Esophagus mucosa (tissue), 1 donor: ENCODE data around the gene PRIM2. TPM values are rescaled to one million over a fixed set of nuclear protein-coding genes. Genes with fewer than 3 reads are reported as not detected.
"Not testable (repeated sequence)": the region's sequence is repeated elsewhere in the genome, so short reads cannot be mapped to it uniquely, and the experiment has no call there.

Experiments used
- ATAC-seq: fragments of 200-7000 bp; cut with Tn5 transposase; one replicate; pipeline ENCODE4 v1.9.1; 2020
- total RNA-seq: library from RNA; stranded (reverse); gene quantifications from one replicate; pipeline ENCODE4 v1.2.4, GENCODE V29; 2023
- donor health status: DM: yes; HTN: yes; CAD: no.

The PRIM2 gene
- total RNA-seq, 1 donor from 2014 or later = 6.1 TPM

GRCh38 chr6:57445790-57446468, 128.5 kb downstream of the PRIM2 start:
- not testable (repeated sequence) for ATAC-seq

DNA sequence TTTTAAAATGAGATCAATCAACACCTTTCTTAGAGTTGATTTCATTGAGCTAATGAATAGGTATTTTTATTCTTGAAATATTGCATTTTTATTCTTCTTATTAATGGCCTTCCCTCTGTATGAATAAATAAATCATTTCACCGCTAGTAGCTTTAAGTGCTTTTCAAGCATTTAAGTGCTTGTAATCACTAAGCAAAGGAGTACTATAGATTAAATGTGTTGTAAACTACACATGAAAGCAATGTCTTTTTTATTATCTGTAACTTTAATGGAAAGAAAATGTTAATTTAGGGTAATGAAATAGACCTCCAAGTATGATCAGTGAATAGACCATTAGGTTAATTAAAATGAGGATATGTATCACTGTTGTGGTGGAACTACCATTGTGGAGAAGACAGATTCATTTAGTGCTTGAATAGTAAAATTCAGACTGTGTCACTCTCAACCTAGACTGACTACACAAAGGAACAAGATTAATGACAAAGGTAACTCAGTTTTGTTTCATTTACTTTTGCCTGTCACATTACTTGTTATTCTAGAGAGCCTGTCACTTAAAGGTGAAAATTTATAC, 132.2 kb downstream of the PRIM2 start:
- not testable (repeated sequence) for ATAC-seq

- ATAC-seq = not testable (repeated sequence)
Observed at GRCh38 chr6:57459781-57460180, 142.4 kb downstream of the PRIM2 start.

DNA sequence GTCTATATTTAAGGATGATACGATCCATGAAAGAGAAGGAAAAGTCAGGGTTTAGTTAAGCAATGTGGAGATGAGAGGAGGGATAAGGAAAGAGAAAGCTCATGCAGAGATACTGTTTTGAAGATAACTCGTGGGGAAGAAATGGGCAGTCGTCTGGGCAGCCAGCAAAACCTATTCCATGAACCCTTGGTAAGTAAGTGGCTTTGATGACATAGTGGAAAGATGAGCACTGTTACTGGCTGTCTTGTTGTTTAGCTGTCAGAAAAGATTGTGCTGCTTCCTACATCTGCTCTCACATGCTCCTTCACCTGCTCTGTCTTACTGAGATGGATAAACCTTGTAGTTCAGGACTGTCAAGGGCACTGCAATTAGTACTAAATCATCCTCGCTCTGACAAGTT, 143.6 kb downstream of the PRIM2 start:
- ATAC-seq = not testable (repeated sequence)

DNA sequence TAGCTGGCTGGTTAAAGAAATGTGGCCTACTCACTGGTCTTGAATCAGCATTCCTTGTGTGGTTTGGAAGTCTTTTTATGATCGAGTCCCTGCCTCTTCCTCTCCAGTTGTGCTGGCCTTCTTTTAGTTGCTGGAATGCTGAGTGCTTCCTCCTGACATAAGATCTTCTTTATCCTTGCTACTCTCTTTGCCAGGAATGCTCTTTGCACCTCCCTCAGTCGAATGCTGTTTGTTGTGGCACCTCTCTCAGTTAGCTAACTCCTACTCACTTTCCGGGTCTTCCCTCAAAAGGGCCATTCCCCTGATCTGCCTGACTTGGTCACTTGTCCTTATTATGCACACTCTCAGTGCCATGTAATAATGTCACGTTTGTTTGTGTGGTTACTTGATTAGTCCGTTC, 146.4 kb downstream of the PRIM2 start:
- not testable (repeated sequence) for ATAC-seq

GRCh38 chr6:57465968-57466367, 148.5 kb downstream of the PRIM2 start:
- ATAC-seq = not testable (repeated sequence)

- ATAC-seq = no peak
Observed at GRCh38 chr6:57469072-57469471, 151.6 kb downstream of the PRIM2 start.

DNA sequence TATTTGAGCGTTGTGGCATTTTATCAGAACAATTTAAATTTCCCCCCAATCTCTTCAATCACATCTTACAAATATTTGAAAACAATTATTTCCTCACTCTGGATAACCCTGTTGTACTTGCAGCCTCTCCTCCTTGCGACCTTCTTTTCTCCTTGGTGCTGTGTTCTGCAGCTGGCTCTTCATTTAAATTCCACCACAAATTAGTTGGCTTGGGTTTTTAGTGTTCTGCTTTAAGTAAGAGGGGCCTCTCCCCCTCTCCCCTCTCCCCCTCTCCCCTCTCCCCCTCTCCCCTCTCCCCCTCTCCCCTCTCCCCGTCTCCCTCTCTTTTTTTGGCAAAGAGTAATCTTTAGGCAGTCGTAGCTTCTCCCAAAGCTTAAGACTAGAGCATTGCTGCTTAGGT, 152.7 kb downstream of the PRIM2 start:
- not testable (repeated sequence) for ATAC-seq

DNA sequence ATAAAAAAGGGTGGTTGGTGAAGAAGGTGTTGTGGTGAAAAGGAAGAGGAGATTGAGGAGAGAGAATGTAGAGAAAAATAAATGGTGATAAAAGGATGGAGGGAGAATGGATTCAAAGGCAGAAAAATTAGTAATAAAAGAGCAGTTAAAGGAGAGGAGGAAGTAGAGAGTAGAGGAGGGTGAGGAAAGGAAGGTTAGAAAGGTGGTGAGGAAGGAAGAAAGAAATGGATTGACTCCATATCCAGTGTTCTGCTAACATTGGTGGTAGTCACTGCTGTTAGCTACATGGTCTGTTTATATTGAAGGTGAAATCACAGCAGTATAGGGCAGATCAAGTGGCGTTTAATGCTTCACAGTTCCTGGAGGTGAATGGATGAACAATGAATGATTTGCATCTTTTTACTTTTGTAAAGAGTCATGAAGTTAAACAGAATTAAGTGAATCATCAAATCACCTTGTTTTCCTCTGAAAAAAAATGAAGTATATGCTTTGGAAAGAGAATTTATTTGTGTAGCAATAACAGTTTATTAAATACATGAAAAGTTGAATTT, 154.0 kb downstream of the PRIM2 start:
- not testable (repeated sequence) for ATAC-seq

DNA sequence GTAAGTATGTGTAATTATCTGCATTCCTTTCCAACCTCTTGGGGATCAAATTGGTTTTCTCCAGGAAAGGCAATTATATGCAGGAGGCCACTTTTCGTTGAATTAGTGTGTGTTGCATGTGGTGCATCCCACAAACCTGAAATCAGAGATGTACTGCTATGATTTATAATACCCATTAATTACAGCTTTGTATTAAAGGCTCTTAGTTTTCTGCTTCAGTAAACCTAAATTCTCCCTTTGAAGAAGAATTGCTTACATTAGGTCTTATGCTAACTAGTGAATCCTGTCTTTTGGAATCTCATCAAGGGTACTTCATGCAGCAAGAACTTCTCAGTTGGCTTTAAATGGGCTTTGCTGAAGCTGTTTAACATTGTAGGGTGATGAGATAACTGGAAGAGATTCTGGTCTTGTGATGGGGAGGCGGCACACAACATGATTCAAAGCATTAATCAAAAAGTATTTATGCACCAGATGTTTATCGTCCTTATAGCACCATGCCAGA, 155.5 kb downstream of the PRIM2 start:
- ATAC-seq = not testable (repeated sequence)

- not testable (repeated sequence) for ATAC-seq
Observed at GRCh38 chr6:57474862-57475475, 157.5 kb downstream of the PRIM2 start.

GRCh38 chr6:57475656-57476055, 158.2 kb downstream of the PRIM2 start:
- not testable (repeated sequence) for ATAC-seq

DNA sequence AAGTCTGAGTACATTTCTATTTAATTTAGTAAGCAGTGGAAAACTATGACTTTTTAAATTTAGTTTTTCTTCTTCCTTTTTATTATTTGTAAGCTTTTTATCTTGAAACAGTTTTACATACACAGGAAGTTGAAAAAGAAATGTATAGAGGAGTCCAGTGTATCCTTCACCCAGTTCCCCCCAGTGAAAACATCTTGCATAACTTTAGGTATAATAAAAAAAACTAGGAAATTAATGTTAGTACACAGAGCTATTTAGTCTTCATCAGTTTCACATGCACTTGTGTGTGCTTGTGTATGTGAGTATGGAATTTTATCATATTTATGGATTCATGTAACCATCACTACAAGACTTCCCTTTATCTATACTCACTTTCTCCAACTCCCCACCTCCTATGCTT, 162.8 kb downstream of the PRIM2 start:
- not testable (repeated sequence) for ATAC-seq

- ATAC-seq = not testable (repeated sequence)
Observed at GRCh38 chr6:57481121-57481520, 163.7 kb downstream of the PRIM2 start.

DNA sequence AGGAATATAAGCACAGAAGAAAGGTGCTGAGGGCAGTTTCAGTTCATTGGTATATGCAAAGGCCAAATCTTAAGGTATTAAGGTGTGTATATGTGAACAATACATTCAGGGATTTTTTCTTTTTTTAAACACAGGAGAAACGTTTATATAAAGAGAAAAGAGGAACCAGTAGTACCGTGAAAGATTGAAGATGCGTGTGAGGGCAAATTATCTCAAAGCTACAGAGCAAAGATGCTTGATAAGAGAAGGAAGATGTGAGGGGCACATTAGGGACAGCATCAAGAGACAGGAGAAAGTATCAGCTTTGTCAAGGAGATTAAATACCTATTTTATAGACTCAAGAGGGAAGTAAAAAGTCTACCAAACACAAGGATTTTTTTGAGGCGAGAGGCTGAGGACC, 165.0 kb downstream of the PRIM2 start:
- ATAC-seq = not testable (repeated sequence)

GRCh38 chr6:57486494-57487081, 169.2 kb downstream of the PRIM2 start:
- ATAC-seq = not testable (repeated sequence)

DNA sequence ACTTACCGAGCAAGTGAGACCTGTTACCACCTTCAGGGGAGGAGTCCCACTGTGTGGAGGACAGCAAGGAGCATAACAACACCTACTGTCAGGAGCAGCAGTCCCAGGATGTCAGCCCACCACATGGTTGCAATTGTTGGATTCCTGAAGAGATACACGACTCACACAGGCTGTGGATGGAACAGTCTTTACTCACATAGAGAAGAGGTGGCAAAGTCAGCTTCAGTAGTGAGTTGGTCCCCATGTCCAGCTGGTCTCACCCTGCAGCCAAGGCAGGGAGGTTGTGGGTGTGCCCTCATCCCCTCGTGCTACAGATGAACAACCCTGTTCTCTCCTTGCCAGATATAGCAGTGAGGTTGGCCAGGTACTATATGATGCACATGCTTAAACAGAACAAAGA, 171.1 kb downstream of the PRIM2 start:
- ATAC-seq = not testable (repeated sequence)

GRCh38 chr6:57489887-57490286, 172.5 kb downstream of the PRIM2 start:
- not testable (repeated sequence) for ATAC-seq

GRCh38 chr6:57491795-57492194, 174.4 kb downstream of the PRIM2 start:
- not testable (repeated sequence) for ATAC-seq

GRCh38 chr6:57496251-57496650, 178.8 kb downstream of the PRIM2 start:
- not testable (repeated sequence) for ATAC-seq

DNA sequence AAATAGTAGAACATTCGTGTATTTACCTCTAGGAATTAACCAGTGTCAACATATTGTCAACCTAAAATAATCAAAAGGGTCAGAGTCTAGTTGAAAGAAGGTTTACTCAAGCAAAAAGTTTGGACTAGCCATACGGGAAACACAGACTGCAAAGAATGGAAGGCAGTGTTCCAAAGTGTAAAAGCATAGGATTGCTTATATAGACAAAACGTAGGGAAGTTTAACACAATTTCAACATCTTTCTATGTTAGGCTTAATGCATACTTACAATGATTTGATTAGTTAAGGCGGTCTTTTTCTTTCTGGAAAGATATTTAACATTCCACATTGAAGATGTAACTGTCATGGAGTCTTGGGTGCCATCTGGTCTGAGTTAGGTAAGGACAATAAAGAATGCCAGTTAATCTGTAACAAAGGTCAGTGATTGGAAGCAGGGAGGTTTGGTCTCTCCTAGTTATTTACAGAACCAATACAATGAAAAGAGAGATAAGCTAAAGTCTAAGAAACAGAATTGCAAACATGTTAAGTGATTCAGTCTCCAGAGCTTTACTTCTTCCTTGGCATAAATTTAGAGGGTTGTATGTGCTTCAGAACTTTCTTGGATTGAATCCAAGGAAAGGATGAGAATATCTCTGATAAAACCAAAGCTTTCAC, 183.1 kb downstream of the PRIM2 start:
- not testable (repeated sequence) for ATAC-seq

DNA sequence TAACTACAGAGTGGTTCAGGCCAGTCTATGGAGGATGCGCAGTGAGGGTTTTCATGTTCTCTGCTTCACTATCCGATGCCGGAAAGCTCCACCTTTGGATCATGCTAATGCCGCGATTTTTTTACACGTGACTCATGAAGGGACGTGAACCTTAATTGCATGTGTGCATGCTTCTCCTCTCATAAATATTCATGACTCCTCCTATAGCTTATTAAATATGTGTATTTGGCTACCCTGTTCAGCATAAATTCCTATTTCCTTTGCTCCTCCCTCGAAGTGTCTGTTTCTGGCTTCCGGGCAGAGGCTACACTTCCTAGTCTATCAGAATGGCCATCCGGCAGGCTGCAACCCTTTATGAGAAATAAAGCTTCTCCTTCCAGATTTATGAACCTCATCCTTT, 185.0 kb downstream of the PRIM2 start:
- ATAC-seq = not testable (repeated sequence)
